Measurements from ENCODE around the gene YY1.
A peak's percentile ranks its signal among the peaks of the same experiment; 100 is the strongest.

The YY1 gene

GRCh38 chr14:100239211-100239839 is 381 bp downstream of the YY1 start:
- DNase-seq = no peak
- in situ Hi-C loops (cut with HindIII; ENCODE audit: low pct_ligation_motif_present, low pct_unique_long_range_greater_than_20kb, low sequenced_read_pairs) = no loop called here

GRCh38 chr14:100239840-100240667 is 1.1 kb downstream of the YY1 start:
- DNase-seq = peak; percentile 86
- in situ Hi-C loops (cut with HindIII; ENCODE audit: low pct_ligation_motif_present, low pct_unique_long_range_greater_than_20kb, low sequenced_read_pairs) = no loop called here

- DNase-seq = no peak
- in situ Hi-C loops (cut with HindIII; ENCODE audit: low pct_ligation_motif_present, low pct_unique_long_range_greater_than_20kb, low sequenced_read_pairs) = no loop called here
These were observed 1.7 kb downstream of the YY1 start for GRCh38 chr14:100240668-100241032.

DNA sequence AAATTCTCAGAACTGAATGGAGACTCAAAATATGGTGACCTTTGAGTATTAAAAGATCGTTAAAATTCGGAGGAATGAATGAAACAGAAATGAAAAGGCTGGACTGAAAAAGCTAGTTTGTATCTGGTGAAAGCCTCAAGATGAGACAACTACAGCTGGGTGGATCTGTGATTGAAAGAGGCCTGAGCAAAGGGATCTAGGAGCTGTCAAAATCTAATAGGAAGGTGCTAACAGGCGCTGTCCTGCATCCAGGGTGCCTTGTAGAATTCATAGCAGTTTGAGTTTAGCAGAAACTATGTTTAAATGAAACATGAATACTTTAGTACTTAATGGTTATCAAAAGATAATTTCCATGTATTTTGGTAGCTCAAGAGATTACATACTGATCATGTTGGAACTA is 2.3 kb downstream of the YY1 start:
- in situ Hi-C loops (cut with HindIII; ENCODE audit: low pct_ligation_motif_present, low pct_unique_long_range_greater_than_20kb, low sequenced_read_pairs) = no loop called here

DNA sequence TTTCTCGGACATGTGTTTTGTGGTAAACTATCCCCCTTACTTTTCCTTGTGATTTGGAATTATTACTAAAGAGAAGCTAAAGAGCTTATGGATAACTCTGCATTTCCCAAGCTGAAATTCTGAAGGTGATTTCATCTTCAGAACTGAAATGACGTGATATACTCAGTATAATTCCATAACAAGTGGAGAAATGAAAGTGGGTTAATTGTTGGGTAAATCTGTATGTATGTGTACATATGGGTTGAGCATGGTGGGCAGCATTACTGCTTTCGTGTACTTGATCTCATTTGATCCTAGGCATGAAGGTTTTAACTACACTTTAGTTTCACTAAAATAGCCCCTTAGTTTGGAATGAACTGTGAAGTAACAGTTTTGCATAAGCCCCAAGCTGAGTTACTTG is 4.1 kb downstream of the YY1 start:
- DNase-seq = no peak
- in situ Hi-C loops (cut with HindIII; ENCODE audit: low pct_ligation_motif_present, low pct_unique_long_range_greater_than_20kb, low sequenced_read_pairs) = no loop called here

More for the DNA sequence above, 2.3 kb downstream of the YY1 start:
- no peak for DNase-seq

- peak; percentile 74 for DNase-seq
- in situ Hi-C loops (cut with HindIII; ENCODE audit: low pct_ligation_motif_present, low pct_unique_long_range_greater_than_20kb, low sequenced_read_pairs) = no loop called here
These were observed 8.0 kb downstream of the YY1 start for GRCh38 chr14:100246809-100247428.

- in situ Hi-C loops (cut with HindIII; ENCODE audit: low pct_ligation_motif_present, low pct_unique_long_range_greater_than_20kb, low sequenced_read_pairs) = no loop called here
- no peak for DNase-seq
These were observed 12.0 kb downstream of the YY1 start for GRCh38 chr14:100250732-100251465.

- in situ Hi-C loops (cut with HindIII; ENCODE audit: low pct_ligation_motif_present, low pct_unique_long_range_greater_than_20kb, low sequenced_read_pairs) = no loop called here
- DNase-seq = no peak
These were observed 13.7 kb downstream of the YY1 start for GRCh38 chr14:100252684-100253083.

DNA sequence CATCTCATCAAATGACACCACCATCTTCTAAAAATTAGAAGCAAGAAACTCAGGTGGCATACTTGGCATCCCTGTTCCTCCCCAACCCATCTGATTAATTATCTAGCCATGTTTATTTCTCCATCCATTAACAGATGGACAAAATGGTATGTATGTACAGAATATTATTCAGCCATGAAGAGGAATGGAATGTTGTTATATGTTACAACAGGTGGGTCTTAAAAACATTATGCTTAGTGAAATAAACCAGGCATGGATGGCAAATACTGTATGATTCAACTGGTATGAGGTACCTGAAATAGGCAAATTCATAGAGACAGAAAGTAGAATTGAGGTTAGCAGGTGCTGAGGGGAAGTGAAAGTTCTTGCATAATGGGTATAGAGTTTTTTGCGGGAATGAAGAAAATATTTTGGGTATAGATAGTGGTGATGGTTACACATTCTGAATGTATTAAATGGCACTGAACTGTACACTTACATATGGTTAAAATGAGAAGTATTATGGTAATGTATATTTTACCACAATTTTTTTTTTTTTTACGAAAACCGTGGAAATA is 17.5 kb downstream of the YY1 start:
- DNase-seq = no peak
- in situ Hi-C loops (cut with HindIII; ENCODE audit: low pct_ligation_motif_present, low pct_unique_long_range_greater_than_20kb, low sequenced_read_pairs) = no loop called here

GRCh38 chr14:100261621-100262020 is 22.7 kb downstream of the YY1 start:
- in situ Hi-C loops (cut with HindIII; ENCODE audit: low pct_ligation_motif_present, low pct_unique_long_range_greater_than_20kb, low sequenced_read_pairs) = no loop called here
- no peak for DNase-seq

DNA sequence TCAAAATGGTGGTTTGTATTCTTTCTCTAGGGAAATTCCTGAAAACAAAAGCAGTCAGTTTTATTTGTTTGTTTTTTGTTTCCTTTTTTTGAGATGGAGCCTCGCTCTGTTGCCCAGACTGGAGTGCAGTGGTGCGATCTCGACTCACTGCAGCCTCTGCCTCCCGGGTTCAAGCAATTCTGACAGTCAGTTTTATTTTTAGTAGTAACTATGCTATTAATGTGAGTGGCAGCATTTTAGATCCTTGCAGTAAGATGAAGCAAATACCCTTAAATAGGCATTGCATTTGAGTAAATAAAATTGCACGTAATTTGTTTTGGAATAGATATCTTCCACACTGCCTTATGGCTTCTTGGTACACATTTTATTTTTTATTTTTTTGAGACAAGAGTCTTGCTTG is 23.6 kb downstream of the YY1 start:
- no peak for DNase-seq
- in situ Hi-C loops (cut with HindIII; ENCODE audit: low pct_ligation_motif_present, low pct_unique_long_range_greater_than_20kb, low sequenced_read_pairs) = no loop called here

DNA sequence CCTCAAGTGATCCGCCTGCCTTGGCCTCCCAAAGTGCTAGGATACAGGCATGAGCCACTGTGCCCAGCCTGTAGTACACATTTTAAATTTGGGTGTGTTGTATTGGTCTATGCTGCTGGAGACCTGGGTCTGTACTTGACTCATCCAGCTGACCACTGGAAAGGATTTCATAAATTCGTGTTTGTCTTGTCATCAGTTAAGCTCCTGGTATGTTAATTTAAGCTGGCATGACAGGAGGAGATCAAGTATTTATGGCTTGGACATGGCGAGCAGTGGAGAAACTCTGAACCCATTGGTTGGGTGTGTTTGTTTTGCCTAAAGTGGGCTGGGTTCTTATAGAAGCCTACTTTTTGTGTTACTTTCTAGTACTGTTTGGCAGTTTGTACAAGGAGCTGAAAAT is 24.2 kb downstream of the YY1 start:
- in situ Hi-C loops (cut with HindIII; ENCODE audit: low pct_ligation_motif_present, low pct_unique_long_range_greater_than_20kb, low sequenced_read_pairs) = no loop called here
- no peak for DNase-seq

DNA sequence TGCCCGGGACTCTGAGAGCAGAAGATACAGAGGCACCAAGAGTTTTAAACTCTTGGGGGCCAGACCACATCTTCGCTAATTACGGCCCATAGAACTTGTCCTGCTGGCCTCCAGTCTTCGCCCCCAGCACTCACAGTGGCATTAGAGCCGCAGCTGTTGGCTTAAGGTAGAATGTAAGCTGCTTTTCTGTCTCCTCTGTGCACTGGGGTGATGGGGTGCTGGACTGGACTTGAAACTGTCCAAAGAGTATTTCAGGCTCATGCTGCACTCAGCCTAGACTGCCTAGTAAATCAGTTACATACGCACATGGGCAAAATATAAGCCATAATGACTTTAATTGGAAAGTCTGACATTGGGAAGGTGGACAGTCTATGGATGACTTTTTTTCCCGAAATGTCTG is 29.0 kb downstream of the YY1 start:
- DNase-seq = no peak
- in situ Hi-C loops (cut with HindIII; ENCODE audit: low pct_ligation_motif_present, low pct_unique_long_range_greater_than_20kb, low sequenced_read_pairs) = no loop called here

DNA sequence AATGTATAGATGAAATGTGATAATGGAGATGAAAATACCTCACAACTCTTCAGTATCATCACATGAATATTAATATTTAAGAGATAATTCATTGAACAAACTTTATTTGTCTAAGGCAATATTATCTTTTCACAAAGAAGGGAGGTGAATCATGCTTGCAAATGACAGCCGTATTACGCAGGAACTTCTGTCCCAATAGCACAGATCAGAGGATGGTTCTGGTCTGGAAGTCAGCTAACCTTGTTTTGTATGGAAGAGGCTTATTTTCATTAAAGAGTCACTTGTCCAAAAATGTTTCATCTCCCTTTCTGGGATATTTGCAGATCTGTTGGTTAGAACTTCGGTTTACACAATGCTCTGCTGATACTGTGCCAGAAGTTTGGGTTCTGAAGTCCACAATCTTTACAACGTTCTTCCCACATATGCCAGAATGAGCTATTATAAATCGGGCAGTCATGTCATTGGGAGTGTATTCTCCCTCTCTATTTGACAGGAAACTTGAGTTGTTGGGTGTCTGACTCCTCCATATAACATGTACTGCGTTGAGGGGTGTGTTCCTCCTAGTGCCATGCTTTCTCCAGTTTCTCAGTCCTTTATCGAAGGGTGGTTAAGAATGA is 29.8 kb downstream of the YY1 start:
- DNase-seq = no peak
- in situ Hi-C loops (cut with HindIII; ENCODE audit: low pct_ligation_motif_present, low pct_unique_long_range_greater_than_20kb, low sequenced_read_pairs) = no loop called here

DNA sequence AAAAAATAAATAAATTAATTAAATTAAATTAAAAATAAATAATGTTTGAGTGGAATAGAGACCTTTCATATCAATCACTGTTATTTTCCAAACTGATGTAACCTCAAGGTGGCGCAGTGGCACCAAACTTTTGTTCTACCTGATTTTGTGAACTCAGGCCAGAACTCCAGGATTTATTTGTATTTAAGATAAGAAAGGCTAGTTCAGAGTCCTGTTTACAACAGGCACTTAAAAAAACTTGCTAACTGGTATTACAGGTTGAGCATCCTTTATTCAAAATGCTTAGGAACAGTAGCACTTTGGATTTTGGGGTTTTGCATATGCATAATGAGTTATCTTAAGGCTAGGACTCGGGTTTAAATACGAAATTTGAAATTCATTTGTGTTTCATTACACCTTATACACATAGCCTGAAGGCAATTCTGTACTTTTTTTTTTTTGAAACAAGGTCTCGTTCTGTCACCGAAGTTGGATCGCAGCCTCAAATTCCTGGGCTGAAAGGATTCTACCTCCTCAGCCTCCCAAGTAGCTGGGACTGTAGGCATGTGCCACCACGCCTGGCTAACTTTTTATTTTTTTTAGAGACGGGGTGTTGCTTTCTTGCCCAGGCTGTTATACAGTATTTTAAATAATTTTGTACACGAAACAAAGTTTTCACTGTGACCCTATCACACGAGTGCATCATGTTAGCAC is 32.4 kb downstream of the YY1 start:
- peak; percentile 24 for DNase-seq
- in situ Hi-C loops (cut with HindIII; ENCODE audit: low pct_ligation_motif_present, low pct_unique_long_range_greater_than_20kb, low sequenced_read_pairs) = no loop called here

DNA sequence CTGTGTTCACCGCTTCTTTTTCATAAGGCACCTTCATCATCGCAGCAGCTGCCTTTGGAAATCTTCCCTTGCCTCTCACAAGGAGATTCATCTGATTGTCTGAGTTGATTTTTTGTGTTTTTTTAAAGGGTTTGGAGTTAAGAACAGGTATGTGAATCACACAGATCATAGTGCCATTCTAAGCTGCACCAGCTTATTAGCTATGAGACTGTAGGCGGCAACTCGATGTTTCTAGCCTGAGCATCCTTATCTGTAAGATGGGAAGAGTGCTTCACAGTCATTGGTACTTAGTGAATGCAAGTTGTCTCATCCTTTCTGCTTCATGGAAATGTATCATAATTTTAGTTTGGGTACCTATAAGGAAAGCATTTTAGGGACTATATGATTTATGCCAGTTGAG is 35.3 kb downstream of the YY1 start:
- no peak for DNase-seq
- in situ Hi-C loops (cut with HindIII; ENCODE audit: low pct_ligation_motif_present, low pct_unique_long_range_greater_than_20kb, low sequenced_read_pairs) = no loop called here

DNA sequence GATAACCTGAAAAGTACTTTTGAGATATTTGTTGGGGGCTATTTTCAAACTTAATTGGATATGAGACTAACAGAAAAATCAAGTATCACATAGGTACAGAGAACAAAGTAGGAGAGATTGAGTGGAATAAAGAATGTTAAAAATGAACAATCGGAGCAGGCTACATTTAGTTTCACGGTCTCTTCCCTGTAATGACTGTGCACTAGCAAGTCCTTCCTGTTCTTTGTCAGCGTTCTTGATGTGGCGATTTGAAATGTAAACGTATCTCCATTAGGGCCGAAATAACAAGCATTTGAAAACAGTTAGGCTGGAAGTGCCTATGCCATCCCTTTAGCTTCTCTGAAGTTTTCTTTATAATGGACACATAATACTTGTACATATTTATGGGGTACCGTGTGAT is 36.3 kb downstream of the YY1 start:
- no peak for DNase-seq
- in situ Hi-C loops (cut with HindIII; ENCODE audit: low pct_ligation_motif_present, low pct_unique_long_range_greater_than_20kb, low sequenced_read_pairs) = no loop called here

DNA sequence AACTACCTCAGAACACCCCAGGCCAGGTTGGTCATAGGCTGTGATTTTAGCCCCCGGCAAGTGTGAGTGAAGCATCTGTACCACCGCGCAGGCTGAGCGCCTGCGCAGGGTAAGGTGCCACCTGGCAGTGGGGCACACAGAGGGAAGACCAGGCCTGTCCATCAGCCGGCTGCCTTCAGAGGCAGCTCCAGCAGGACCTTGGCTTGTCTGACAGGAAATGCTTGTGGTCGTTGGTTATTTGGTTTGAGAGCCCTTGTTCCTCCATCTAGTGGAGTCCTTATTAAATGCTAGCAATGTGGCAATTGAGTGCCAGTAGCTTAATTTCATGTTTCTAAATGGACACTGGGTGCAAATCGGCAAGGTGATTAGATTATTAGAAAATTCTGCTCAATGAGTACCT is 39.8 kb downstream of the YY1 start:
- DNase-seq = peak; percentile 23
- in situ Hi-C loops (cut with HindIII; ENCODE audit: low pct_ligation_motif_present, low pct_unique_long_range_greater_than_20kb, low sequenced_read_pairs) = no loop called here
